Right lobe of liver (tissue), 4 donors: Measurements from ENCODE around the gene NUMB.

Source experiments
- POLR2A ChIP-seq: fragments of 450-650 bp; IDR thresholded peaks from one replicate; pipeline ENCODE4 v1.6.1; 2017; ENCODE audit warnings: antibody characterized with exemption, mild to moderate bottlenecking
- TF ChIP-seq, protein P1 (sequence below), 4 donors: fragments of 200-600 bp in 3 of 4; fragments of 450-650 bp in 1 of 4; IDR thresholded peaks; one replicate each; pipeline versions ENCODE4 v1.5.1 to v1.8.0; 2016 to 2022; ENCODE audit warnings: antibody characterized with exemption in 4 of 4, mild to moderate bottlenecking in 2 of 4
- donor health status: DM: no; HTN: no; CAD: no.
- donor health status: DM: no; HTN: no; CAD: no.
- donor health status: DM: no; HTN: yes; CAD: no.

DNA sequence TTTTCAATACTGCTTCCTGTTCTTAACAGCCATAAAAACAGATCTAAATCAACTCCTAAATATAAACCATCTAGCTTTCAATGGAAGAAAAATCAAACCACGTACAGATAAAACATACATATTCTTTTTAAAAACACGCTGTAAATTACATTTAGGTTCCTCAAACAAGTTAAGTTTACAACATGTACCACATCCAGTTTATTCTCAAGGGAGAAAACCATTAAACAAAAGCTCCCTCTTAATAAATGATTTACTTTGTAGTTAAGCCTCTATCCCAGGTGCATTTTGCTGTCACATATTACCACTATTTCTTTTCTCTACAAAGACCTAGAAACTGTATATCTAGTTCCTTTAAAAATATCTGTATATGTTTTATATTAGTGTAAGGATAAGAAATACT, 3.1 kb downstream of the NUMB start:
- TF ChIP-seq, protein P1, sequence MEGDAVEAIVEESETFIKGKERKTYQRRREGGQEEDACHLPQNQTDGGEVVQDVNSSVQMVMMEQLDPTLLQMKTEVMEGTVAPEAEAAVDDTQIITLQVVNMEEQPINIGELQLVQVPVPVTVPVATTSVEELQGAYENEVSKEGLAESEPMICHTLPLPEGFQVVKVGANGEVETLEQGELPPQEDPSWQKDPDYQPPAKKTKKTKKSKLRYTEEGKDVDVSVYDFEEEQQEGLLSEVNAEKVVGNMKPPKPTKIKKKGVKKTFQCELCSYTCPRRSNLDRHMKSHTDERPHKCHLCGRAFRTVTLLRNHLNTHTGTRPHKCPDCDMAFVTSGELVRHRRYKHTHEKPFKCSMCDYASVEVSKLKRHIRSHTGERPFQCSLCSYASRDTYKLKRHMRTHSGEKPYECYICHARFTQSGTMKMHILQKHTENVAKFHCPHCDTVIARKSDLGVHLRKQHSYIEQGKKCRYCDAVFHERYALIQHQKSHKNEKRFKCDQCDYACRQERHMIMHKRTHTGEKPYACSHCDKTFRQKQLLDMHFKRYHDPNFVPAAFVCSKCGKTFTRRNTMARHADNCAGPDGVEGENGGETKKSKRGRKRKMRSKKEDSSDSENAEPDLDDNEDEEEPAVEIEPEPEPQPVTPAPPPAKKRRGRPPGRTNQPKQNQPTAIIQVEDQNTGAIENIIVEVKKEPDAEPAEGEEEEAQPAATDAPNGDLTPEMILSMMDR (IDR thresholded peaks at IDR 0.05), result no peak
- TF ChIP-seq POLR2A, result no peak
